Measurements from ENCODE around the gene PSMD1.

Gene PSMD1

DNA sequence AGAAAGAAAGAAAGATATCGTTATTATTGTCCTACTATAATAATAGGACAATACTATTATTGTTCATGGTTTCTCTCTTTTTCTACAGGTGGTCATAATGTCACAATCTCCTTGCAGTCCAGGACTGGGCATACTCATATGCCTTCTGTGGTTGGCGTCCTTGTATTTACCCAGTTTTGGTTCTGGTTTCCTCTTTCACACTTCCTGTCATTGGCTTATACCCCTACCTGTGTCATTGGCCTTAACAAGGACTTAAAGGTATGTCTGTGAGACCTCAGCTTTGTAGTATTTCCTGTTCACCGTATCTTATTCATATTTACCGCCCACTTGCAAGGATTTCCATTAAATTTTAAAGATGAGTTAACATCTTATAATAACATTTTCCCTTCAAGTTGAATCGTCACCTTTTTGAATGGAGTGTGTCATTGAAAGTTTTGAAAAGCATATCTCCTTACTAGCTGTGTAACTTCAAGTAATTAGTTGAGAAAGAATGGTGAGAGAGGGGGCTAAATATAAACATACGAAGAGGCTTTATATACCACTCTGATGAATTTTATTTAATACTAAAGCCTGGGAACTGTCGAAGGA lies 104.7 kb downstream of the PSMD1 start:
- no peaks in the 10 kb centered on the region for H3K27me3 Mint-ChIP-seq (ENCODE audit: low read depth)
- peak overlapping the region in 1 of 3 experiments; percentile 3 for H3K4me3 Mint-ChIP-seq
- no peak for TF ChIP-seq CTCF (IDR thresholded peaks at IDR 0.05; ENCODE audit: unreplicated experiment in 3 of 3)
- no peaks in the 10 kb centered on the region for H3K9me3 Mint-ChIP-seq
- peaks cover 36% of the 10 kb centered on the region for H3K36me3 Mint-ChIP-seq (ENCODE audit: low read depth)
- peaks cover 40% of the 10 kb centered on the region for H3K4me1 Mint-ChIP-seq
- peak overlapping the region; percentile 67 to 84 (median 81) for H3K27ac Mint-ChIP-seq

- Mint-ChIP-seq H3K4me1 (peaks cover 37% of the 10 kb centered on the region), H3K4me3 (peak overlapping the region in 2 of 3 experiments; percentile 3 to 9), H3K27me3 (ENCODE audit: low read depth) (no peaks in the 10 kb centered on the region), H3K36me3 (ENCODE audit: low read depth) (peaks cover 38% of the 10 kb centered on the region), H3K27ac (peak overlapping the region; percentile 67 to 84 (median 81)), H3K9me3 (no peaks in the 10 kb centered on the region)
- no peak for TF ChIP-seq CTCF (IDR thresholded peaks at IDR 0.05; ENCODE audit: unreplicated experiment in 3 of 3)
Observed at GRCh38 chr2:231161877-231162329, 105.2 kb downstream of the PSMD1 start.

DNA sequence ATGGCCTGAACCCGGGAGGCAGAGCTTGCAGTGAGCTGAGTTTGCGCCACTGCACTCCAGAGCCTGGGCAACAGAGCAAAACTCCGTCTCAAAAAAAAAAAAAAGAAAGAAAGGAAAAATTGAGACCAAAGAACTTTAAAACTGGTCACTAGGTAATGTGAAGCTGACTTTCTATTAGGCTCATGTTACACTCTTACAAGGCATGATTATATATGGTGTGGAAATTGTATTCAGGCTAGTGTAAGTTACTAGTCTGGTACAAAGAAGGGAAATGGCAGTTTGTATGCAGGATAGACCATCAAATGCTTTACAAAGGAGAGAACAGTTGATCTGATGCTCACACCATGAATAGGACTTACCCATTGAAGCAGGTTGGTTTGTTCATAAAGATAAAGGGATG lies 106.3 kb downstream of the PSMD1 start:
- Mint-ChIP-seq H3K4me3 (no peak overlapping the region), H3K27ac (peak overlapping the region; percentile 59 to 81 (median 69)), H3K4me1 (peaks cover 36% of the 10 kb centered on the region), H3K36me3 (ENCODE audit: low read depth) (peaks cover 49% of the 10 kb centered on the region), H3K27me3 (ENCODE audit: low read depth) (no peaks in the 10 kb centered on the region), H3K9me3 (no peaks in the 10 kb centered on the region)
- TF ChIP-seq CTCF (IDR thresholded peaks at IDR 0.05; ENCODE audit: unreplicated experiment in 3 of 3) = no peak

GRCh38 chr2:231163414-231164095 lies 106.9 kb downstream of the PSMD1 start:
- Mint-ChIP-seq H3K27me3 (ENCODE audit: low read depth) (no peaks in the 10 kb centered on the region), H3K27ac (peak overlapping the region; percentile 59 to 81 (median 69)), H3K4me1 (peaks cover 36% of the 10 kb centered on the region), H3K4me3 (no peak overlapping the region), H3K9me3 (no peaks in the 10 kb centered on the region), H3K36me3 (ENCODE audit: low read depth) (peaks cover 53% of the 10 kb centered on the region)
- TF ChIP-seq CTCF (IDR thresholded peaks at IDR 0.05; ENCODE audit: unreplicated experiment in 3 of 3) = no peak

DNA sequence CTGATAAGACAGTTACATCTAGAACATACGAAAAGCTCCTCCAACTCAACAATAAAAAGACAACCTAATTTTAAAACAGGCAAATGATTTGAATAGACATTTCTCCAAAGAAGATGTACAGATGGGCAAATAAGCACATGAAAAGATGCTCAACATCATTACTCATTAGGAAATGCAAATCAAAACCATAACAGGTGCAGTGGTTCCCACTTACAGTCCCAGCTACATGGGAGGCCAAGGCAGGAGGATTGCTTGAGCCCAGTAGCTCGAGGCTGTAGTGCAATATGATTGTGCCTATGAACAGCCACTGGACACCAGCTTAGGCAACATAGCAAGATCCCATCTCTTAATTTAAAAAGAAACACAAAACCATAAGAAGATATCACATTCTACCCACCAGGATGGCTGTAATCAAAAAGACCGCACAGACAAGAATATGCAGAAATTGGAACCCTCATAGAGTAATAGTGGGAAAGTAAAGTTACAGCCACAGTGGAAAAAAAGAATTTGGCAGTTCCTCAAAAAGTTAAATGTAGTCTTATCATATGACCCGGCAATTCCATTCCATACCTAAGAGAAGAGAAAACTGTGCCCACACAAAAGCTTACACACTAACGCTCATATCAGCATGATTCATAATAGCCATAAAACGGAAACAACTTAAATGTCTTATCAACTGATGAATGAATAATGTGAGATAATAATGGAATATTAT lies 111.2 kb downstream of the PSMD1 start:
- H3K4me3 Mint-ChIP-seq = no peak overlapping the region
- H3K9me3 Mint-ChIP-seq = no peaks in the 10 kb centered on the region
- H3K27ac Mint-ChIP-seq = peak overlapping the region in 1 of 3 experiments; percentile 45
- H3K4me1 Mint-ChIP-seq = peaks cover 28% of the 10 kb centered on the region
- TF ChIP-seq CTCF (IDR thresholded peaks at IDR 0.05; ENCODE audit: unreplicated experiment in 3 of 3) = no peak
- peaks cover 77% of the 10 kb centered on the region for H3K36me3 Mint-ChIP-seq (ENCODE audit: low read depth)
- H3K27me3 Mint-ChIP-seq (ENCODE audit: low read depth) = no peaks in the 10 kb centered on the region

Data from nephron (organoid).